OCI-LY3 (cell line): ENCODE data around the gene CDS2.

Experiments used
- EZH2phosphoT487 ChIP-seq: fragments of 200-600 bp; shearing (Covaris generic); IDR thresholded peaks from 2 replicates; pipeline ENCODE4 v1.6.1; 2018; ENCODE audit warnings: antibody characterized with exemption, mixed run types, low read depth
- TF ChIP-seq, protein P1 (sequence below): fragments of 200-600, 300-600 bp; sonication (generic); IDR thresholded peaks from 2 replicates; pipeline ENCODE4 v1.5.1; 2014; ENCODE audit warnings: antibody characterized with exemption, low read length, low read depth

DNA sequence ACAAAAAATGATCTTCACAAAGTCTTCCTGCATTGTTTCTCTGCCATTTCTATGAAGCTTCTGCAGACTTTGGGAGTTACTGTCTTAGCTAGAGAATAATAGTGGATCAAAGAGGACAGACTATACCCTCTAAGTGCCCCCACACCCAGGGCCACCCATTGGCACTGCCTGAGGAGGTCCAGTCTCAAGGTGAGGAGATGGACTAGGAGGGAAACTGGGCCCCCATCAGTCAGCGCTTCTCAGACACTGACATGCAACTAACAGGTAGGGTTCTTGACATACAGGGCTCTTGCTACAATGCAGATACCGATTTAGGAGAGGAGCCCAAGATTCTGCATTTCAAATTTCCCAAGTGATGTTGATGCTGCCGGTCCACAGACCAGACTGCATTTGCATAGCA, 31.4 kb upstream of the CDS2 start:
- TF ChIP-seq, protein P1, sequence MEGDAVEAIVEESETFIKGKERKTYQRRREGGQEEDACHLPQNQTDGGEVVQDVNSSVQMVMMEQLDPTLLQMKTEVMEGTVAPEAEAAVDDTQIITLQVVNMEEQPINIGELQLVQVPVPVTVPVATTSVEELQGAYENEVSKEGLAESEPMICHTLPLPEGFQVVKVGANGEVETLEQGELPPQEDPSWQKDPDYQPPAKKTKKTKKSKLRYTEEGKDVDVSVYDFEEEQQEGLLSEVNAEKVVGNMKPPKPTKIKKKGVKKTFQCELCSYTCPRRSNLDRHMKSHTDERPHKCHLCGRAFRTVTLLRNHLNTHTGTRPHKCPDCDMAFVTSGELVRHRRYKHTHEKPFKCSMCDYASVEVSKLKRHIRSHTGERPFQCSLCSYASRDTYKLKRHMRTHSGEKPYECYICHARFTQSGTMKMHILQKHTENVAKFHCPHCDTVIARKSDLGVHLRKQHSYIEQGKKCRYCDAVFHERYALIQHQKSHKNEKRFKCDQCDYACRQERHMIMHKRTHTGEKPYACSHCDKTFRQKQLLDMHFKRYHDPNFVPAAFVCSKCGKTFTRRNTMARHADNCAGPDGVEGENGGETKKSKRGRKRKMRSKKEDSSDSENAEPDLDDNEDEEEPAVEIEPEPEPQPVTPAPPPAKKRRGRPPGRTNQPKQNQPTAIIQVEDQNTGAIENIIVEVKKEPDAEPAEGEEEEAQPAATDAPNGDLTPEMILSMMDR: no peak
- no peak for TF ChIP-seq EZH2phosphoT487
